ENCODE measurements around the gene LYSMD4.
"Not testable (repeated sequence)": the region's sequence is repeated elsewhere in the genome, so short reads cannot be mapped to it uniquely, and the experiment has no call there.

LYSMD4 gene

GRCh38 chr15:99733268-99734039, at the start of gene LYSMD4:
Gene LYSMD4, minus strand, starts transcription at chr15:99733437. Its CDS starts 1,438 bp downstream, at chr15:99731999.
- DNase-seq (ENCODE audit: low spot score): peak; percentile 99

- not testable (repeated sequence) for DNase-seq (ENCODE audit: low spot score)
Measured at GRCh38 chr15:99782029-99782428, 48.8 kb upstream of the LYSMD4 start.

- DNase-seq (ENCODE audit: low spot score): no peak
Measured at GRCh38 chr15:99777144-99777543, 43.9 kb upstream of the LYSMD4 start.

DNA sequence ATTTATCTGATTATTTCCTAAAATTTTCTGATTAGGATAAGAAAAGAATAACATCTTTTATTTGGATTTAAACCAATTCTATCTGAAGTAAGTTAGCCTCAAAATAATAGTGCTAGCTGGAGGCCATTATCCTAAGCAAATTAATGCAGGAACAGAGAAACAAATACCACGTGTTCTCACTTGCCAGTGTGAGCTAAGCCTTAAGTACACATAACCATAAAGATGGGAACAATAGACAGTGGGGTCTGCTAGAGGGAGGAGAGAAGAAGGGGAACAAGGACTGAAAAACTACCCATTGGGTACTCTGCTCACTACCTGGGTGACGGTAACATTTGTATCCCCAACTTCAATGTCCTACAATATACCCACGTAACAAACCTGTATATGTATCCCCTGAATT, 31.3 kb upstream of the LYSMD4 start:
- DNase-seq (ENCODE audit: low spot score): no peak

DNA sequence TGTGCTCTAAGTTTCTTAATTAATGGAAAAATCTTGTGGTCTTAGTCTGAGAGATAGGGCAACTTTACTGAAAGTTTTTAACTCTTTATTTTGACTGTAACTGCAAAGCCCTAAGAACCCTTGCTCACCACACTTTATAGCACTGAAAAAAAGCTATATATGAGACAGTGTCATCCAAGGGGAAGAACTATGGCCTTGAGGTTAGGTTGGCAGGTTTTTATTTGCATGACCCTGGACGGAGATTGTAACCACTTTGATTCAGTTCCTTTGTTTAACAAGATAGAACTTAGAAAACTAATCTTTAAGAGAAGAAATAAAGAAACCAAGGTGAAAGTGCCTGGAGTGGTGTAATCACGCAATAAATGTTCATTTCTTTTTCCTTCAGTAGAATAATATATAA, 30.6 kb upstream of the LYSMD4 start:
- no peak for DNase-seq (ENCODE audit: low spot score)

- no peak for DNase-seq (ENCODE audit: low spot score)
Measured at GRCh38 chr15:99762288-99762687, 29.1 kb upstream of the LYSMD4 start.

GRCh38 chr15:99755692-99756409, 22.6 kb upstream of the LYSMD4 start:
- peak; percentile 68 for DNase-seq (ENCODE audit: low spot score)

DNA sequence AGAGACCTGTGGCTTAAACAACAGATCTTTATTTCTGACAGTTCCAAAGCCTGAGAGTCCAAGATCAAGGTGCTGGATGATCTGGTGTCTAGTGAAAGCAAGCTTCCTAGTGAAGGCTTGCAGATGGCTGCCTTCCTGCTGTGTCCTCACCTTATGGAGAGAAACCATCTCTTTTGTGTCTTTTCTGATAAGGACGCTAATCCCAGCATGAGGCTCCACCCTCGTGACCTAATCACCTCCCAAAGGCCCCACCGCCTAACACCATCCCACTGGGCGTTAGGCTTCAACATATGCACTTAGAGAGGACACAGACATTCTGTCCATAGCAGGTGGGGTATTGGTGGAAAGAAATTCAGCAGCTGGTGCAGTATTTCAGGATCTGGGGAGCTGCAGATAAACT, 19.8 kb upstream of the LYSMD4 start:
- DNase-seq (ENCODE audit: low spot score): no peak

DNA sequence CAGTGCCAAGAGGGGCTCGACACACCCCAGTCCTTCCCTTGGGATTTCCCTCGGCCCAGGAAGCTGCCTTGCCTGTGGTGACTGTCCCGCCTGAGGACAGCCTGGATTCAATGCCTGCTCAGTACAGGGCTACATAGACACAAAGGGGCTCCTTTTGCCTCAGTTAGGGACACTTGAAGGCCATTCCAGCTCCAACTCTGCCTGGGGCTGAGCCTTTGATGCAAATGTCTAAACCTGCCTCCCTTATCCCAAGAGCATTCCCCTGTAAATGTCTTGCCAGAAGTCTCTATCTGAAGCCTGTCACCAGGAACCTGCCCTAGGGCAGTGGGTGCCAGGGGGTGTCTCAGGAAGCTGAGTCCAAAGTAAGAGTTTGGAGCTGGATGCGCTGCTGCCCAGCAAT, 19.3 kb upstream of the LYSMD4 start:
- no peak for DNase-seq (ENCODE audit: low spot score)

DNA sequence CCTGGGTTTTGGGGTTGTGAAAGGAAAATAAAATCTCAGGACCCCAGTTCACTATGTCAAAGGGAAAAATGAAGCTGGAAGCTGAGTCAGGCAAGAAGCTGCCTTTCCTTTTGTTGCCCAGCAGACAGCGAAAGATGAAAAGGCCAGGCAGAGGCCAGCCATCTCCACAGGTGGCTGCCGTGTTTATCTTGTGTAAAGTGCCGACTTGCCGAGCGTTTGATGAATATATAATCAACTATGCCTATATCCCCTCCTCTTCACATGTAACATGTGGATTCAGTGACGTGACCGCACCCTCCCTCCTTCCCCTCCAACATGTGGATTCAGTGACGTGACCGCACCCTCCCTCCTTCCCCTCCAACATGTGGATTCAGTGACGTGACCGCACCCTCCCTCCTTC, 17.1 kb upstream of the LYSMD4 start:
- not testable (repeated sequence) for DNase-seq (ENCODE audit: low spot score)

GRCh38 chr15:99749386-99749785, 16.1 kb upstream of the LYSMD4 start:
- DNase-seq (ENCODE audit: low spot score): no peak

GRCh38 chr15:99745370-99746086, 12.3 kb upstream of the LYSMD4 start:
- DNase-seq (ENCODE audit: low spot score): no peak

DNA sequence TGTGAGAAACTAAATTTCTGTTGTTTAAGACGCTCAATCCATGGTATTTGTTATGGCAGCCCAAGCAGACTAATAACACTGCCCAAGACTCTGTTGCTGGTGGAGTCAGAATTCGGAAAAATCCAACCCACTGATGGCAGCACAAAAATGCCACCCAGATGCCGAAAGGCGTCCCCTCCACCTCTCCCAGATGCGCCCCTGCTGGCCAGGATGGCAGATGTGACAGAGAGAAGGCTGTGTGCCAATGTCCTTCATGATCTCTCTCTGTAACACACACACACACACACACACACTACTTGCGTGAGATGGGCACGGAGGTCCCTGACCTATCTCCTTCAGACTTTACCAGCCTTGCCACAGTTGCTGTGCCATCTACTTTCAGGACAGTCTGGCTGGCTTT, 10.9 kb upstream of the LYSMD4 start:
- DNase-seq (ENCODE audit: low spot score): no peak

DNA sequence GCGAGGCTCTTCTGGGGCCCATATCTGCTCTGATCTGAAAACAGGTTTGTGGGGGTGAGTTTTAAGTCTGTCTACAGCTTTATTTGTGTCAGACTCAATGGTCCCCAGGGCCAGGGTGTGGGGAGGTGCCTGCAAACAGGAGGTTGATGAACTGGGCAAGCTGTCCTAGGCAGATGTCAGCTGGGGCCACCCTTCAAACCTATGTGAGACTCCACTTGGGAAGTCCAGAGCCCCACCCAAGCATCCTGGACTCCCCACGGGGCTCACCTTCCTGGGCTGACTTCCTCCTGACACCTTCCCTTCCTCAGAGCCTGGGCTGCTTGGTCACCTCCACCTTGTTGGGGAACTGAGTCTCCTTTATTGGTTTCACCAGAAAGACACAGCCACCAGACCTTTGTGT, 8.6 kb upstream of the LYSMD4 start:
- no peak for DNase-seq (ENCODE audit: low spot score)

GRCh38 chr15:99738021-99738847, 5.0 kb upstream of the LYSMD4 start:
- no peak for DNase-seq (ENCODE audit: low spot score)

- DNase-seq (ENCODE audit: low spot score): no peak
Measured at GRCh38 chr15:99736702-99737101, 3.5 kb upstream of the LYSMD4 start.

GRCh38 chr15:99735868-99736267, 2.6 kb upstream of the LYSMD4 start:
- no peak for DNase-seq (ENCODE audit: low spot score)

DNA sequence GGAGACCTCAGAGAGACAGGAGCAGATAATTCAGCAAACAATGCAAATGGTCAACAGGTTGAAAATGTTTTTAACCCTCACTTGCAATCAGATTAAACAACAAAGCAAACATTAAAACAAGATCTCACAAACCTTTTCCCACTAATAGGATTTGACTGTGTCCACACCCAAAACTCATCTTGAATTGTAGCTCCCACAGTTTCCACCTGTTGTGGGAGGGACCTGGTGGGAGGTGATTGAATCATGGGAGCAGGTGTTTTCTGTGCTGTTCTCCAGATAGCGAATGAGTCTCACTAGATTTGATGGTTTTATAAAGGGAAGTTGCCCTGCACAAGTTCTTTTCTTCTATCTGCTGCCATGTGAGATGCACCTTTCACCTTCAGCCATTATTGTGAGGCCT, 1.3 kb upstream of the LYSMD4 start:
- no peak for DNase-seq (ENCODE audit: low spot score)

- not testable (repeated sequence) for DNase-seq (ENCODE audit: low spot score)
Measured at GRCh38 chr15:99734040-99734291, 729 bp upstream of the LYSMD4 start.

GRCh38 chr15:99732751-99733267, 428 bp downstream of the LYSMD4 start:
- DNase-seq (ENCODE audit: low spot score): no peak

DNA sequence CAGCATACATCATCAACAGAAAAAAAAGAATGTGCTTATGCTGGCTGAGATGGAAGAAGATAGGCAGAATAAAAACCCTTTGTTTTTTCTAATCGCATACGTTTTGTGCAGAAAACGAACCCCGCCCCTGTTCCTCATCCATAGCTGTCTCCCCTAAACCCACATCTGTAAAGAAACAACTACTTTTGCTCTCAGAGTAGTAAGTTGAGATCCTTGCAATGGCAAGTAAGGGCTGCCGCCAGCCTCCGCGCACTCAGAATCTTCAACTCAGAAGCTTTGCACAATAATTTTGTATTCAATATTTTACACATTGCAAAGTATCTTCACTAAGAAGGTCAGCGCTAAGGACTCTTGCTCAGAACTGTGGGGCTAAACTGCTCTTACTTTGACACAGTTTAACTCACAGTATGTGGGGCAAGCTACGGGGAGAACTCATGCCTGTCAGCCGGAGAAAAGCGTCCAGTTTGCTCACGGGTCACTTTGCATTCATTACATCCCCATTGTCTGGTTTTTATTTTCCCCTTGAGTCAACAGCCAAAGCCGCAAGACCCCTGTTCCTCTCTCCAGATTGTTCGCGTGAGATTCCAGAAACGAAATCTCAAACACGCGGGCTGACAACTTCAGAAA, 1.0 kb downstream of the LYSMD4 start:
- peak; percentile 37 for DNase-seq (ENCODE audit: low spot score)
